Colonic mucosa (tissue), 4 donors: ENCODE results near the gene SIX2. TPM values are rescaled to one million over a fixed set of nuclear protein-coding genes. Genes with fewer than 3 reads are reported as not detected.
A peak's percentile ranks its signal among the peaks of the same experiment; 100 is the strongest.

ENCODE experiments used
- DNase-seq: peaks from one replicate; pipeline ENCODE4 v3.0.0-alpha.2; 2020
- H3K27ac ChIP-seq: fragments of 200-600 bp; one replicate; pipeline ENCODE4 v1.8.0; 2021
- H3K27me3 ChIP-seq: fragments of 200-600 bp; one replicate; pipeline ENCODE4 v1.8.0; 2021
- H3K36me3 ChIP-seq: fragments of 200-600 bp; one replicate; pipeline ENCODE4 v1.8.0; 2021
- H3K4me1 ChIP-seq: fragments of 200-600 bp; one replicate; pipeline ENCODE4 v1.8.0; 2021; ENCODE audit warnings: mild to moderate bottlenecking
- H3K4me3 ChIP-seq: fragments of 200-600 bp; one replicate; pipeline ENCODE4 v1.8.0; 2021
- H3K9ac ChIP-seq, 2 donors: one replicate each; pipeline ENCODE4 v1.7.0; 2013; ENCODE audit warnings: control low read depth in 2 of 2, low read depth in 2 of 2, low read length in 2 of 2
- H3K9me3 ChIP-seq: fragments of 200-600 bp; one replicate; pipeline ENCODE4 v1.8.0; 2021
- CTCF ChIP-seq: fragments of 200-600 bp; IDR thresholded peaks from one replicate; pipeline ENCODE4 v1.8.0; 2022; ENCODE audit warnings: antibody characterized with exemption, mild to moderate bottlenecking
- intact Hi-C: fragments of 100-400 bp; cut with DNase I; formaldehyde crosslinking; loops from one replicate; pipeline ENCODE4 v1.14.1; 2022
- total RNA-seq, 2 donors: library from RNA; stranded (reverse); fragmentation: NEBNext Ultra II Directional in 1 of 2; extraction: Animal tissue kit (Norgen Biotek cat#: 25700) in 1 of 2; gene quantifications; one replicate each; pipeline ENCODE4 v1.2.1, GENCODE V29; 2021
- donor health status: healthy.
- donor health status: DM: no; HTN: no; CAD: no.
- donor health status: DM: no; HTN: no; CAD: no.

SIX2 gene
- total RNA-seq, 2 donors from 2014 or later, result 0.10 TPM; not detected in 1

DNA sequence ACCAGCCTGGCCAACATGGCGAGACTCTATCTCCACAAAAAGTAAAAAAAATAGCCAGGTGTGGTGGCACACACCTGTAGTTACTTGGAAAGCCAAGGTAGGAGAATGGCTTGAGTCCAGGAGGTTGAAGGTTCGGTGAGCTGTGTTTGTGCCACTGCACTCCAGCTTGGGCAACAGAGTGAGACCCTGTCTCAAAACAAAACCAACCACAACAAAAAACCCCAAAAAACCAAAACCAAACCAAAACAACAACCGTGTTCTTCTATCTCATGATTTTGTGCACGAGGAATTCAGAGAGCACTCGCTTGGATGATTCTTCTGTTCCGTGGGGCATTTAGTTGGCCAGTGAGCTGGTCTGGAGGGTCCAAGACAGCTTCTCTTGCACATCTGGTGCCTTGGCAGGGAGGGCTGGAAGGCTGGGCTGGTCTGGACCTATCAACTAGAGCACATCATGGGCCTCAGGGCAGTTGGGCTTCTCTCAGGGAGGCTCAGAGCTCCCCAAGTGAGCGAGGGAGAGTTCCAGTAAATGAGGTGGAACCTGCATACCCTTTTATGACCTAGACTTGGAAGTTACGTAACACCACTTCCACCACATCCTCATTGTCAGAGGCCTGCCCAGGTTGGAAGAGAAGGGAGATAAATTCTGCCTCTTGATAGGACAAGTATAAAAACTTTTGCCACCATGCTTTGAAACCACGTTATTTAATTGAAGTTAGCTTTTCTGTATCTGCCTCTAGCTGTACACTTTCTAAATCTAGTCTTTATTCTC is 25.2 kb downstream of the SIX2 start:
- DNase-seq, result no peak
- no peak overlapping the region for H3K27ac ChIP-seq
- H3K4me1 ChIP-seq, result no peaks in the 10 kb centered on the region
- no peak overlapping the region for H3K9ac ChIP-seq
- no peak overlapping the region for H3K4me3 ChIP-seq
- H3K9me3 ChIP-seq, result no peaks in the 10 kb centered on the region
- H3K36me3 ChIP-seq, result no peaks in the 10 kb centered on the region
- no peak for TF ChIP-seq CTCF
- intact Hi-C loops, result loop anchor here (2.0 to 5.0 kb wide), 2 partner anchors 509 to 593 kb away; no protein-coding TSS in a partner anchor
- H3K27me3 ChIP-seq, result no peaks in the 10 kb centered on the region

DNA sequence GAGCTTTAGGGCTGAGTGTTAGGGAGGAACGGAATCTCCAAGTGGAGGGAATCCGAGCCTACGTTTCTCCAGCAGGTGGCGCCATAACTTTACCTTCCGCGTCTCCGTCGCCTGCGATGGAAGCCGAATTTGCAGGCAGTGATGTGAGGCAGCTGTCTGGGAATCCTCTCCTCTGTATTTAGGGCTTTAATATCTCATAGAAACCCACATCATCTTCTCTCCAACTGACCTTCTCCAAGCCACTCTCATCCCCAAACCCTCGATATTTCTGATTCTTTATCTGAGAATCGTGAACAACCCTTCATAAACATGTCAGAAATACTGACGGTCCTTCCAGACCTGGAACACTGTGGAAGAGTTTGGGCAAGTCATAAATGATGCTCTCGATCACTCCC is 27.5 kb downstream of the SIX2 start:
- peak; percentile 82 for TF ChIP-seq CTCF
- Histone ChIP-seq H3K4me1 (no peaks in the 10 kb centered on the region), H3K9ac (no peak overlapping the region), H3K27ac (no peak overlapping the region), H3K4me3 (no peak overlapping the region), H3K9me3 (no peaks in the 10 kb centered on the region), H3K36me3 (no peaks in the 10 kb centered on the region), H3K27me3 (no peaks in the 10 kb centered on the region)
- peak; percentile 73 for DNase-seq
- intact Hi-C loops, result loop anchor here (2.0 to 5.0 kb wide), 2 partner anchors 511 to 596 kb away; no protein-coding TSS in a partner anchor

GRCh38 chr2:44980751-44981713 is 28.2 kb downstream of the SIX2 start:
- TF ChIP-seq CTCF, result no peak
- Histone ChIP-seq H3K27me3 (no peaks in the 10 kb centered on the region), H3K9ac (no peak overlapping the region), H3K27ac (no peak overlapping the region), H3K4me1 (no peaks in the 10 kb centered on the region), H3K4me3 (no peak overlapping the region), H3K9me3 (no peaks in the 10 kb centered on the region), H3K36me3 (no peaks in the 10 kb centered on the region)
- intact Hi-C loops, result loop anchor here (5.0 kb wide), 1 partner anchor 596 kb away; no protein-coding TSS in a partner anchor
- DNase-seq, result no peak

DNA sequence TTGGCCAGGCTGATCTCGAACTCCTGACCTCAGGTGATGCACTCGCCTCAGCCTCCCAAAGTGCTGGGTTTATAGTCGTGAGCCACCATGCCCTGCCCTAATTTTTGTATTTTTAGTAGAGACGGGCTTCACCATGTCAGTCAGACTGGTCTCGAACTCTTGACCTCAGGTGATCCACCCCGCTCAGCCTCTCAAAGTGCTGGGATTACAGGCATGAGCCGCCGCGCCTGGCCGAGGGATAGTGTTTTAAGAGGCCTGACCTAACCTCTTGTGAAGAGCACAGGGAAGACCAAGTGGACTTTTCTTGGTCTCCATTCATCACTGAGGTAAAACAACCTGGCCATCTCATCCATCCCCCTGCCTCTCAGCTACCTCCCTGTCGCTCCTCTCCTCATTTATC is 29.7 kb downstream of the SIX2 start:
- Histone ChIP-seq H3K36me3 (no peaks in the 10 kb centered on the region), H3K9ac (no peak overlapping the region), H3K27ac (no peak overlapping the region), H3K9me3 (no peaks in the 10 kb centered on the region), H3K4me1 (no peaks in the 10 kb centered on the region), H3K4me3 (no peak overlapping the region), H3K27me3 (no peaks in the 10 kb centered on the region)
- no peak for DNase-seq
- intact Hi-C loops, result loop anchor here (10.0 kb wide), 1 partner anchor 195 kb away; no protein-coding TSS in a partner anchor
- TF ChIP-seq CTCF, result no peak

- Histone ChIP-seq H3K9me3 (no peaks in the 10 kb centered on the region), H3K27ac (no peak overlapping the region), H3K36me3 (no peaks in the 10 kb centered on the region), H3K9ac (no peak overlapping the region), H3K27me3 (no peaks in the 10 kb centered on the region), H3K4me3 (no peak overlapping the region), H3K4me1 (no peaks in the 10 kb centered on the region)
- DNase-seq, result no peak
- no peak for TF ChIP-seq CTCF
- intact Hi-C loops, result loop anchor here (10.0 kb wide), 1 partner anchor 199 kb away; no protein-coding TSS in a partner anchor
Observed at GRCh38 chr2:44975571-44976450, 33.4 kb downstream of the SIX2 start.
